Naive thymus-derived CD4-positive, alpha-beta T cell (primary cell): ENCODE measurements around the gene F12. TPM values are rescaled to one million over a fixed set of nuclear protein-coding genes. Genes with fewer than 3 reads are reported as not detected.

ENCODE experiments used
- ATAC-seq: fragments of 150-1000 bp; cut with Tn5 transposase; 2 replicates; pipeline ENCODE4 v1.10.0; 2021; ENCODE audit warnings: mild to moderate bottlenecking, moderate library complexity
- CTCF ChIA-PET: fragments of 350-600 bp; sonication (Branson Sonifier 250); formaldehyde crosslinking; loops from one replicate; lab custom pipeline; 2021; ENCODE audit warnings: antibody characterized with exemption; lab: Charles Lee
- POLR2A ChIA-PET: fragments of 350-600 bp; sonication (Branson Sonifier 250); formaldehyde crosslinking; loops from one replicate; lab custom pipeline; 2021; ENCODE audit warnings: antibody characterized with exemption, inconsistent platforms; lab: Charles Lee
- DNase-seq, 9 donors: peaks; one replicate each; pipeline versions ENCODE4 v3.0.0 to v3.0.0-alpha.2; 2020 to 2022; ENCODE audit warnings: mixed read lengths in 1 of 9
- H3K27ac ChIP-seq: one replicate; pipeline ENCODE4 v1.7.0; 2013; ENCODE audit warnings: mild to moderate bottlenecking, low read depth, low read length, moderate library complexity
- H3K27me3 ChIP-seq, 2 donors: one replicate each; pipeline ENCODE4 v1.7.0; 2013; ENCODE audit warnings: low read length in 2 of 2, mild to moderate bottlenecking in 2 of 2, moderate library complexity in 2 of 2; ENCODE audit not compliant: control insufficient read depth in 2 of 2, insufficient read depth in 2 of 2
- H3K36me3 ChIP-seq, 3 experiments: 1 replicate in 2 of 3; 2 replicates in 1 of 3; pipeline ENCODE4 v1.7.0; 2013; ENCODE audit warnings: low read length in 3 of 3, mild to moderate bottlenecking in 3 of 3, moderate library complexity in 1 of 3; ENCODE audit not compliant: insufficient read depth in 3 of 3, control insufficient read depth in 2 of 3
- H3K4me1 ChIP-seq, 2 donors: one replicate each; pipeline ENCODE4 v1.7.0; 2013; ENCODE audit warnings: low read length in 2 of 2, mild to moderate bottlenecking in 2 of 2, moderate library complexity in 1 of 2; ENCODE audit not compliant: control insufficient read depth in 2 of 2, insufficient read depth in 2 of 2
- H3K4me3 ChIP-seq: 2 replicates; pipeline ENCODE4 v1.7.0; 2013; ENCODE audit warnings: mild to moderate bottlenecking, low read length
- H3K9me3 ChIP-seq, 3 experiments: 1 replicate in 2 of 3; 2 replicates in 1 of 3; pipeline ENCODE4 v1.7.0; 2013; ENCODE audit warnings: low read length in 3 of 3; ENCODE audit not compliant: control insufficient read depth in 2 of 3
- H3K27ac Mint-ChIP-seq, 9 donors: one replicate each; pipeline ENCODE4 v1.8.0; 2020 to 2022; ENCODE audit warnings: mixed read lengths in 9 of 9, mild to moderate bottlenecking in 8 of 9, moderate library complexity in 5 of 9, inconsistent platforms in 2 of 9
- H3K27me3 Mint-ChIP-seq, 5 donors: one replicate each; pipeline ENCODE4 v1.8.0; 2021 to 2022; ENCODE audit warnings: mixed read lengths in 5 of 5, mild to moderate bottlenecking in 1 of 5
- H3K36me3 Mint-ChIP-seq, 5 donors: one replicate each; pipeline ENCODE4 v1.8.0; 2020 to 2022; ENCODE audit warnings: mixed read lengths in 5 of 5, mild to moderate bottlenecking in 3 of 5, inconsistent platforms in 1 of 5
- H3K4me1 Mint-ChIP-seq, 7 donors: one replicate each; pipeline ENCODE4 v1.8.0; 2020 to 2022; ENCODE audit warnings: mixed read lengths in 7 of 7, mild to moderate bottlenecking in 3 of 7, inconsistent platforms in 1 of 7
- H3K4me3 Mint-ChIP-seq, 10 donors: one replicate each; pipeline ENCODE4 v1.8.0; 2020 to 2022; ENCODE audit warnings: mild to moderate bottlenecking in 10 of 10, mixed read lengths in 10 of 10, moderate library complexity in 6 of 10, inconsistent platforms in 2 of 10
- H3K9me3 Mint-ChIP-seq, 11 donors: one replicate each; pipeline ENCODE4 v1.8.0; 2020 to 2022; ENCODE audit warnings: mixed read lengths in 11 of 11, mild to moderate bottlenecking in 4 of 11, inconsistent platforms in 1 of 11, moderate library complexity in 1 of 11
- intact Hi-C, 2 donors: fragments of 100-400 bp; cut with micrococcal nuclease; formaldehyde crosslinking; loops; one replicate each; pipeline ENCODE4 v1.15.1; 2023
- polyA plus RNA-seq, 2 donors: library from polyadenylated mRNA; unstranded; fragments of 300-500 nt; fragmentation: Illumina TruSeq; gene quantifications; one replicate each; pipeline ENCODE4 v1.2.3, GENCODE V29; 2021
- total RNA-seq, 6 experiments: library from RNA in 5 of 6; stranded (reverse) in 5 of 6; gene quantifications; 1 replicate in 5 of 6; 2 replicates in 1 of 6; pipeline ENCODE4 v1.2.3 and lab custom pipeline; 2021 to 2026

Gene F12
- total and polyA plus RNA-seq, 7 experiments from 2014 or later = 0.16 to 2.1 (median 0.49) TPM; not detected in 3

GRCh38 chr5:177440211-177440989, 31.0 kb upstream of the F12 start:
- Histone ChIP-seq H3K27ac (peak overlapping the region; percentile 84), H3K27me3 (no peaks in the 10 kb centered on the region), H3K9me3 (no peaks in the 10 kb centered on the region), H3K4me1 (peaks cover 4 to 51% of the 10 kb centered on the region in 2 donors), H3K36me3 (peaks cover 9 to 77% (median 24%) of the 10 kb centered on the region in 3 experiments), H3K4me3 (no peak overlapping the region)
- no peaks in the 10 kb centered on the region for H3K9me3 Mint-ChIP-seq
- ChIA-PET CTCF (interaction anchor here (0.9 to 3.7 kb wide), 4 partner anchors 11 to 37 kb away, joined by 4 to 25 read pairs (median 10); no protein-coding TSS in a partner anchor), POLR2A (interaction anchor here (1.2 to 23.1 kb wide), 7 partner anchors 8 to 68 kb away, joined by 3 to 804 read pairs (median 8); partner anchors contain the start of gene GRK6)
- peak overlapping the region in 6 of 10 donors; percentile 0 to 59 (median 46) for H3K4me3 Mint-ChIP-seq
- peaks cover 49 to 78% (median 55%) of the 10 kb centered on the region in 7 donors for H3K4me1 Mint-ChIP-seq
- H3K36me3 Mint-ChIP-seq = peaks cover 0 to 34% (median 19%) of the 10 kb centered on the region in 5 donors
- ATAC-seq (peak; percentile 78), DNase-seq (peak in 2 of 9 donors; percentile 16 to 75)
- intact Hi-C loops = no loop called here
- H3K27me3 Mint-ChIP-seq = no peaks in the 10 kb centered on the region
- H3K27ac Mint-ChIP-seq = peak overlapping the region in 8 of 9 donors; percentile 63 to 92 (median 84)

DNA sequence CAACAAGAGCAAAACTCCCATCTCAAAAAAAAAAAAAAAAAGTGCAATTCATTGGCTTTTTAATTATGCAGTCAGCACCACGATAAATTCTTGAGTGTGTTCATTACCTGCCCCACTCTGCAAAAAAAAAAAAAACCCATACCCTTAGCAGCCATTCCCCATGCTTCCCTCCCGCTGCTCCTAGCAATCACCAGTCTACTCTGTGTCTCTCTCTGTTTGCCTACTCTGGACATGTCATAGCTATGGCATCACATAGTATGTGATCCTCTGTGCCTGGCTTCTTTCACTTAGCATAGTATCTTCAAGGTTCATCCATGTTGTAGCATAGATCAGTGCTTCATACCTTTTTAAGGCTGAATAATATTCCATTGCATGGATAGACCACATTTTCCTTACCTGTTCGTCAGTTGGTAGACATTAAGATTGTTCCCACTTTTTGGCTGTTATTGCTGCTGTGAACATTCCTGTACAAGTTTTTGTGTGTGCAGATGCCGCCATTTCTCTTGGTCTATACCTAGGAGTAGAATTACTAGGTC, 30.2 kb upstream of the F12 start:
- CTCF ChIA-PET = interaction anchor here (0.8 to 3.7 kb wide), 5 partner anchors 8 to 49 kb away, joined by 3 to 25 read pairs (median 5); no protein-coding TSS in a partner anchor
- Histone ChIP-seq H3K36me3 (peaks cover 9 to 85% (median 28%) of the 10 kb centered on the region in 3 experiments), H3K9me3 (no peaks in the 10 kb centered on the region), H3K4me1 (peaks cover 10 to 51% of the 10 kb centered on the region in 2 donors), H3K27ac (peak overlapping the region; percentile 84), H3K4me3 (no peak overlapping the region), H3K27me3 (no peaks in the 10 kb centered on the region)
- Mint-ChIP-seq H3K4me1 (peaks cover 42 to 77% (median 54%) of the 10 kb centered on the region in 7 donors), H3K27me3 (no peaks in the 10 kb centered on the region), H3K9me3 (no peaks in the 10 kb centered on the region), H3K36me3 (peaks cover 0 to 34% (median 19%) of the 10 kb centered on the region in 5 donors), H3K4me3 (peak overlapping the region in 8 of 10 donors; percentile 0 to 66 (median 52)), H3K27ac (peak overlapping the region; percentile 26 to 92 (median 83))
- POLR2A ChIA-PET = interaction anchor here (1.2 to 23.1 kb wide), 8 partner anchors 9 to 67 kb away, joined by 3 to 804 read pairs (median 8); partner anchors contain the start of genes F12 and GRK6
- intact Hi-C loops = loop anchor here in 1 of 2 donors (10.0 kb wide), 1 partner anchor 1185 kb away; the partner anchor contains the start of gene CLK4
- DNase-seq (no peak), ATAC-seq (no peak)

- Histone ChIP-seq H3K27ac (peak overlapping the region; percentile 57), H3K36me3 (peaks cover 17 to 96% (median 36%) of the 10 kb centered on the region in 3 experiments), H3K27me3 (no peaks in the 10 kb centered on the region), H3K4me3 (no peak overlapping the region), H3K9me3 (no peaks in the 10 kb centered on the region), H3K4me1 (peaks cover 21 to 58% of the 10 kb centered on the region in 2 donors)
- peaks cover 40 to 80% (median 60%) of the 10 kb centered on the region in 7 donors for H3K4me1 Mint-ChIP-seq
- H3K4me3 Mint-ChIP-seq = peak overlapping the region in 7 of 10 donors; percentile 2 to 62 (median 45)
- ATAC-seq (no peak), DNase-seq (no peak)
- intact Hi-C loops = loop anchor here in 1 of 2 donors (10.0 kb wide), 1 partner anchor 1186 kb away; the partner anchor contains the start of gene CLK4
- peaks cover 0 to 41% (median 26%) of the 10 kb centered on the region in 5 donors for H3K36me3 Mint-ChIP-seq
- no peaks in the 10 kb centered on the region for H3K27me3 Mint-ChIP-seq
- no peaks in the 10 kb centered on the region for H3K9me3 Mint-ChIP-seq
- ChIA-PET POLR2A (interaction anchor here (1.5 to 23.1 kb wide), 5 partner anchors 8 to 49 kb away, joined by 3 to 804 read pairs (median 32); partner anchors contain the start of genes F12, GRK6 and PRR7), CTCF (interaction anchor here (1.1 to 3.7 kb wide), 2 partner anchors 32 to 35 kb away, joined by 6 to 25 read pairs; no protein-coding TSS in a partner anchor)
- H3K27ac Mint-ChIP-seq = peak overlapping the region in 8 of 9 donors; percentile 72 to 92 (median 81)
These were observed 29.1 kb upstream of the F12 start for GRCh38 chr5:177438468-177438867.

GRCh38 chr5:177437623-177438022, 28.3 kb upstream of the F12 start:
- Histone ChIP-seq H3K27me3 (no peaks in the 10 kb centered on the region), H3K4me3 (no peak overlapping the region), H3K9me3 (no peaks in the 10 kb centered on the region), H3K4me1 (peaks cover 30 to 67% of the 10 kb centered on the region in 2 donors), H3K36me3 (peaks cover 21 to 97% (median 42%) of the 10 kb centered on the region in 3 experiments), H3K27ac (peak overlapping the region; percentile 58)
- Mint-ChIP-seq H3K9me3 (no peaks in the 10 kb centered on the region), H3K27ac (peak overlapping the region in 8 of 9 donors; percentile 59 to 92 (median 78)), H3K27me3 (no peaks in the 10 kb centered on the region), H3K4me1 (peaks cover 40 to 88% (median 64%) of the 10 kb centered on the region in 7 donors), H3K4me3 (peak overlapping the region in 5 of 10 donors; percentile 21 to 62 (median 42)), H3K36me3 (peaks cover 0 to 44% (median 29%) of the 10 kb centered on the region in 5 donors)
- ChIA-PET CTCF (interaction anchor here (0.7 to 1.7 kb wide), 3 partner anchors 18 to 47 kb away, joined by 4 to 8 read pairs (median 6); no protein-coding TSS in a partner anchor), POLR2A (interaction anchor here (1.1 to 23.1 kb wide), 5 partner anchors 9 to 59 kb away, joined by 4 to 804 read pairs (median 32); partner anchors contain the start of genes GRK6 and PRR7)
- DNase-seq = no peak
- intact Hi-C loops = loop anchor here in 1 of 2 donors (10.0 kb wide), 1 partner anchor 1187 kb away; the partner anchor contains the start of gene CLK4
- ATAC-seq = no peak

DNA sequence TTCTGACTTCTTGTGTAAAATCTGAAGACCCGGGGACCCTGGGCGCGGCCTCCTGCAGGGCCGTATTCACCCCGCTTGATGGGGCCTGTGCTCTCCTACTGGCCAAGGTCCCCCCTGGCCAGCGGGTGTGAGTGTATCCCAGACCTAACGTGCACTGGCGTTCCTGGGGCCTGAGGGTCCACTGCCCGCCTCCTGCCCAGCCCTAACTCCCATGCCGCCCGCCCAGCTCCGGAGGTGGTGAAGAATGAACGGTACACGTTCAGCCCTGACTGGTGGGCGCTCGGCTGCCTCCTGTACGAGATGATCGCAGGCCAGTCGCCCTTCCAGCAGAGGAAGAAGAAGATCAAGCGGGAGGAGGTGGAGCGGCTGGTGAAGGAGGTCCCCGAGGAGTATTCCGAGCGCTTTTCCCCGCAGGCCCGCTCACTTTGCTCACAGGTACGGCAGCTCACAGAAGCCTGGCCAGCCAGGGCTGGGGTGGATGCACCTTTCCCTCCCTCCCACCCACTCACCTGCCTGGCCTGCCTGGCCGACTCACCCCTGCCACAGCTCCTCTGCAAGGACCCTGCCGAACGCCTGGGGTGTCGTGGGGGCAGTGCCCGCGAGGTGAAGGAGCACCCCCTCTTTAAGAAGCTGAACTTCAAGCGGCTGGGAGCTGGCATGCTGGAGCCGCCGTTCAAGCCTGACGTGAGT, 26.6 kb upstream of the F12 start:
- peak overlapping the region in 2 of 10 donors; percentile 17 to 87 for H3K4me3 Mint-ChIP-seq
- peaks cover 29 to 89% (median 47%) of the 10 kb centered on the region in 3 experiments for H3K36me3 ChIP-seq
- no peaks in the 10 kb centered on the region for H3K27me3 Mint-ChIP-seq
- peaks cover 0 to 42% (median 34%) of the 10 kb centered on the region in 5 donors for H3K36me3 Mint-ChIP-seq
- ChIA-PET CTCF (interaction anchor here (1.7 kb wide), 1 partner anchor 33 kb away, joined by 8 read pairs; no protein-coding TSS in a partner anchor), POLR2A (interaction anchor here (1.5 to 23.1 kb wide), 4 partner anchors 11 to 28 kb away, joined by 3 to 804 read pairs (median 36); partner anchors contain the start of genes GRK6 and PRR7)
- peak overlapping the region; percentile 92 for H3K27ac ChIP-seq
- H3K9me3 Mint-ChIP-seq = no peaks in the 10 kb centered on the region
- DNase-seq = no peak
- intact Hi-C loops = loop anchor here in 1 of 2 donors (10.0 kb wide), 1 partner anchor 1189 kb away; the partner anchor contains the start of gene CLK4
- H3K9me3 ChIP-seq = no peaks in the 10 kb centered on the region
- no peaks in the 10 kb centered on the region for H3K27me3 ChIP-seq
- peaks cover 46 to 83% of the 10 kb centered on the region in 2 donors for H3K4me1 ChIP-seq
- no peak for ATAC-seq
- H3K4me3 ChIP-seq = no peak overlapping the region
- peak overlapping the region in 5 of 9 donors; percentile 82 to 96 (median 89) for H3K27ac Mint-ChIP-seq
- peaks cover 40 to 93% (median 69%) of the 10 kb centered on the region in 7 donors for H3K4me1 Mint-ChIP-seq
